HS-27A (cell line): Measurements from ENCODE around the gene TRIOBP.
"Not testable (repeated sequence)": the region's sequence is repeated elsewhere in the genome, so short reads cannot be mapped to it uniquely, and the experiment has no call there.

Experiments
- DNase-seq: peaks from one replicate; pipeline ENCODE4 v3.0.0-alpha.2; 2012; ENCODE audit warnings: low read depth, missing footprints

The TRIOBP gene

GRCh38 chr22:37690407-37690806 lies 6.4 kb upstream of the TRIOBP start:
- DNase-seq, result no peak

DNA sequence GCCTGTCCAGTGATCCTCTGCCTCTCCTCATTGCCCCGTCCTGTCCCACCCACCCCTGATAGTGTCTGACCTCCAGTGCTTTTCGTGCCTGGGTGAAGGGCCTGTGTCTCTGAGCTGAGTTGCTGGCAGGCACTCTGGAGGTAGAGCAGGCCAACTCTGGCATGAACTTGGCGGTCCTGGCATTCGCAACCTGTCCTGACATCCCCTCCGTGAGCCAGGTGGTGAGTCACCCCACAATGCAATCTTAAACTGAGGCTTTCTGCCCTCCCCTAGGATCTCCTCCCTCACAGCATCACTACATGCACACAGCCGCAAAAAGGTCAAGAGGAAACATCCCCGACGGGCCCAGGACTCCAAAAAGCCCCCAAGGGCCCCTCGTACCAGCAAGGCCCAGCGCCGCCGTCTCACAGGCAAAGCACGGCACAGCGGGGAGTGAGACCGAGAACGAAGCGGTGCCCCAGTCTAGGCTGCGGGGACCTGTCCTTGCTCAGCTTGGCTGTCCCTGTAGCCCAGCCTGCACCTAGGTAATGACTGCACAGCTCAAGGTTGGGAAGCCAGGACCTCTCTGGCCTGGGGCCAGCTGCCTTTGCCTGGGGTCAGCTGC lies 5.8 kb upstream of the TRIOBP start:
- DNase-seq, result no peak

DNA sequence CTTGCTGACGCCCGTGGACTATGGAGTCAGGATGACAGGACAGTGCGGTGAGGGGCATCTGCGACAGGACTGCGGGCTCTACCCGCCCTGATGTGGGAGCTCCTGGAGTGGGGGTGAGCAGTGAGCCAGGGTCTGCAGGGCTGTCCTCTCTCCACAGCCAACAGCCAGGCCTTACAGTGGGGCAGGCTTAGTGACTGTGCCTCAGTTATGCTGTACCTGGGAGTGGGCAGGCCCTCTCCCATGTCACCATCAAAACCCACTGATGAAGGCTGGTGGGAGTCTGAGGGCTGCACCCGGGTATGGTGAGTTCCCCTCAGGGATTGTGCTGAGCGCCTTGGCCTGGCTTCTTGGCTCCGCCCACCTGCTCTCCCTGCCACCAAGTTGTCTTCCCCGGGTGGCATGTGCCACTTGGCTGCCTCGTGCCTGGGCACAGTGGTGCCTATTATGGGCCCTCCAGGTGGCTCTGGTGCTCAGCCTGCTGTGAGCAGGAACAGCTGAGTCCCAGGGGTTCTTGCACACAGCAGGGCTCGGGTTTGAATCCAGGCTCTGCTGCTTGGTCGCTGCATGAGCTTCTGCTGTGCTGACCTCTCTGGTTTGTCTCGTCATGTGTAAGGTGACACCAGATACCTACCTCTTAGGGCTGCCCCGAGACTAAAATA lies 4.1 kb upstream of the TRIOBP start:
- DNase-seq, result no peak

DNA sequence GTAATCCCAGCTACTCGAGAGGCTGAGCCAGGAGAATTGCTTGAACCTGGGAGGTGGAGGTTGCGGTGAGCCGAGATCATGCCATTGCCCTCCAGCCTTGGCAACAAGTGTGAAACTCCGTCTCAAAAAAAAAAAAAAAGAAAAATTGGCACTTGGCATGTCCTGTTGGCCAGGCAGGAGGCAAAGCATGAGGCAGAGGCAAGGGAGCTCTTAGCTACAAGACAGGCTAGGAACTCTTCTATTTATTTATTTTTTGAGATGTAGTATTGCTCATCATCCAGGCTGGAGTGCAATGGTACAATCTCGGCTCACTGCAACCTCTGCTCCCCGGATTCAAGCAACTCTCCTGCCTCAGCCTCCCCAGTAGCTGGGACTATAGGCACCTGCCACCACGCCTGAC lies 2.7 kb upstream of the TRIOBP start:
- not testable (repeated sequence) for DNase-seq

- not testable (repeated sequence) for DNase-seq
Measured at GRCh38 chr22:37696260-37696656, 590 bp upstream of the TRIOBP start.

DNA sequence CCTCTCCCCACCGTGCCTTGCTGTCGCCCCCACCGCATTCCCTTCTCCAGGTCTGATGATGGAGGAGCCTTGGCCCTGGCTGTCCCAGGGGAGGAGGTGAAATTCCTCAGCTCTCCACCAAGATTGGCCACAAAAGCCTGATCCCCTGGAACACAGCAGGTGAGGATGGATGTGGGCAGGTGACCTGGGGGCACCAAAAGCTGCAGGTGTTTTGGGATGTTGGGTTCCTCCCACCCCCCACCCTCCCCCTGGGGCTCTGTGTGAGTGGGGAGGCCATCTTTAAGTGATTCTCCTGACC lies 639 bp downstream of the TRIOBP start:
- no peak for DNase-seq

- no peak for DNase-seq
Measured at GRCh38 chr22:37701141-37701786, 4.4 kb downstream of the TRIOBP start.

GRCh38 chr22:37703906-37704305 lies 7.1 kb downstream of the TRIOBP start:
- DNase-seq, result no peak

DNA sequence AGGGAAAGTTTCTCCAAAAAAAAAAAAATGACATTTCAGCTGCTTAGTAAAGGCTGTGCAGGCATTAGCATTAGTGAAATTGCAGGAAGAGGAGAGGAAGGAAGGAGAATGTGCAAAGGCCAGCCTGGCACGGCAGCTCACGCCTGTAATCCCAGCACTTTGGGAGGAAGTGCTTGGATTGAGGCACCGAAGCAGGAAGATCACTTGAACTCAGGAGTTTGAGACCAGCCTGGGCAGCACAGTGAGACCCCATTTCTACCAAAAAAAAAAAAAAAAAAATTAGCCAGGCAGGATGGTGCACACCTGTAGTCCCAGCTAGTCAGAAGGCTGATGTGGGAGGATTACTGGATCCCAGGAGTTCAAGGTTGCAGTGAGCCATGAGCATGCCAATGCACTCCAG lies 7.8 kb downstream of the TRIOBP start:
- no peak for DNase-seq

DNA sequence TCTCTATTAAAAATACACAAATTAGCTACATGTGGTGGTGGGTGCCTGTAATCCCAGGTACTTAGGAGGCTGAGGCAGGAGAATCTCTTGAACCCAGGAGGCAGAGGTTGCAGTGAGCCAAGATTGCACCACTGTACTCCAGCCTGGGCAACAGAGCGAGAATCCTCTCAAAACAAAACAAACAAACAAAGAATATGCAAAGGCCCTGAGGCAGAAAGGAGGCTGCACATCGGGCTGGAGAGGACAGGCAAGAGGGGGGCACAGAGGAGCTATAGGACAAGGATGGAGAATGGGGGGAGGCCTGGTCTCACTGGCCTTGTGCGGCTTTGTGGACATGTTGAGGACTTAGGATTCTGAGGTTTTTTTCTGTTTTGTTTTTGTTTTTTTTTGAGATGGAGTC lies 8.4 kb downstream of the TRIOBP start:
- DNase-seq, result no peak

DNA sequence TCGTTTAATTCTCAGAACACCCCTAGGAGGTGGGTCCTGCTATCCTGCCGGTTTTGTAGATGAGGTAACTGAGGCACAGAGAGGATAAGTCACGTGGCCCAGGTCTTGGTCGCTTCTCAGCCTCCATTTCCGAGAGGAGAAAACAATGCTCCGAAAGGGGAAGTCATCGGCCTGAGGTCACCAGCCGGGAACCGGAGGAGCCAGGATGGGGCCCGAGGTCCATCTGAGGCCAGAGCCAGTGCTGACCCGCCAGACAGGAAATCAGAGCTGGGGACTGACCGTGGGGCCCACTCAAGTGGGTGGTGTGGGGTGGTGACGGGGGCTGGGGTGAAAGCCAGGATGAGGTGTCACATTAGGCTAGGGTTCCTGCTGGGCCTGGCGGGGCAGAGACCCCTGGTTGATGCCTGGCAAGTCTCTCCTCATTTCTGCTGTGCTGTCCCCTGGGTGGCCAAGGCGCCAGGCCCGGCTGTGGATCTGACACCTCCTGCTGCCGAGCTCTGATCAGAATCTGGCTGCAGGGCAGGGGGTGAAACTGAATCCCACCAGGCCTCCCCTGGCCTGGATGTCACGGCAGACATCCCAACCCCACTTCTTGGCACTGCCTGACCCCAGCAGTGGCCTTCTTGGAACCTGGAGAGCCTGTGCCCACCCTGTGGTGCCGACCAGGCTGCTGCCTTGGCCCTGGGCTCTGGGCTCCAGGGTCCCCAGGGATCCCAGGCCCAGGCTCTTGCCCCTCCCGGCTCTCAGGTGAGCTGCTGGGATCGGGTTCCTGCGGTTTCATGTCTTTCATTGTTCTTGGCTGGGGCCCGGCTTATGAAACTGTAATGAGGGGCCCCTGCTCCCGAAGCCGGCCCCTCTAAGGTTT lies 12.0 kb downstream of the TRIOBP start:
- no peak for DNase-seq

DNA sequence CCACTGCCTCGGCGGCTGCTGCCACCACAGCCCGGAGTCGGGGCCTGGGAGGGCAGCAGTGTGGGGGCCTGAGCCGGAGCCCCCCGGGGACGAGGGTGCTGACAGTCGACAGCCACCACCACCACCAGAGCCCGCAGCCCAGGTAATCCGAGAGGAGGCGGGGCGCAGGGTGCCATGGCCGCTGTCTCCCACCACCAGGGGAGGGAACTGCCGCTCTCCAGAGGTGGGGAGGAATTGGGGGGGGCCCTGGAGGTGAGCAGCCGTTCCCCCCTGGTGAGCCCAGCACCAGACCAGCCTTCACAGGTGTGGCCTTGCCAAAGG lies 12.6 kb downstream of the TRIOBP start:
- no peak for DNase-seq

DNA sequence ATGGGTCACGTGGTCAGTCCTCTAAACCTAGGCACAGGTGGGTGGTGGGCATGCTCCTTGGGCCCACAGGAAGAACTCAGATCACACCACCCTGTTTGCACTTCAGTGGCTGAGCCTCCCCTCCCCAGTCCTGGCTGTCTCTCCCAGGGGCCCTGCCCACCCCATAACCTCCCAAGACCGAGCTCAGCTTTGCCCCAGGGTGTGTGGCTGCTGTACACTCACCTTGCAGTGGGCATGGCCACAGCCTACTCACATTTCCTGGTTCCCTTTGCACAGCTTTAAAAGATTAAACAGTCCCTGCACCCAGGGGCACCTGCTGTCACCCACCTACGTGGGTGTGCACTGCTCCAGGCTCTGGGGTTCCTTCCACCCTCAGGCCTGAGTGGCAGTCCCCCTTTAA lies 13.8 kb downstream of the TRIOBP start:
- no peak for DNase-seq

DNA sequence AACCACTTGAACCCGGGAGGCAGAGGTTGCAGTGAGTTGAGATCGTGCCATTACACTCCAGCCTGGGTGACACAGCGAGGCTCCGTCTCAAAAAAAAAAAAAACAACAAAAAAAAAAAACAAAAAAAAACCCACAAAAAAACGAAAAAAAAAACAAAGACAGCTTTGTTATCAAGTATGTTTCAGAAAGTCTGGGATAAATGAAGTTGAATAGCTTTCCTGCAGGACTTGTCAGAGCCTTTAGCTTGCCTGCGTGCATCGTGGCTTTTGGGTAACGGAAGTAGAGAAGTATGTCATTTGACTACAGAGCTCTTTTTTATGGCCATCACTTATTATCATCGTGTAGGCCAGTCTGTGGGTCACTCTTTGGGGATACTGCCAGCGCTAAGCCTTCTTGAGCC lies 14.6 kb downstream of the TRIOBP start:
- DNase-seq, result no peak

GRCh38 chr22:37713761-37714160 lies 16.9 kb downstream of the TRIOBP start:
- DNase-seq, result no peak

DNA sequence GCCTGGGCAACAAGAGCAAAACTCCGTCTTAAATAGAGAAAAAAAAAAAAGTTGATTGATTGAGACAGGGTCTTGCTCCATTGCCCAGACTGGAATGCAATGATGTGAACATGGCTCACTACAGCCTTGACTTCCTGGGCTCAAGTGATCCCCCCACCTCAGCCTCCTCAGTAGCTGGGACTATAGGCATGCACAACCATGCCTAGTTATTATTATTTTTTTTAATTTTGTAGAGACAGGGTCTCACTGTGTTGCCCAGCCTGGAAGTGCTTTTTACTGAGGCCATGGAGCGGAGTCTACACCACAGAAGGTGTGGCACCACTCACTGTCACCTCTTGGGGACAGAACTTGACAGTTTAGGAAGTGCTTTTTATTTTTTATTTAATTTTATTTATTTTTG lies 17.8 kb downstream of the TRIOBP start:
- DNase-seq, result no peak

DNA sequence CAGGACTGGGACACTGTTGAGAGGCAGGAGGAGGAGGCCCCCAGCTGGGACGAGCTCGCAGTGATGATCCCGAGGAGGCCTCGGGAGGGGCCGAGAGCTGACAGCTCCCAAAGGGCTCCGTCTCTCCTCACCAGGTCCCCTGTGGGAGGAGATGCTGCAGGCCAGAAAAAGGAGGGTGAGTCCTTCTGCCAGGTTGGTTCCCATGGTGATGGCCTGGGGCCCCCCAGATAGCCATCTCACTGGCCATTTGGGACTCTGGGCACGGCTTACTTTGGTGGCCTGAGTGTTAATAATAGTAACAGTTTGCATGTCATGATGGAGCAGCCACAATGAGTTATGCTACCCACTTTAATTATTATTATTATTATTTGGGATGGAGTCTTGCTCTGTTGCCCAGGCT lies 18.9 kb downstream of the TRIOBP start:
- DNase-seq, result no peak

- no peak for DNase-seq
Measured at GRCh38 chr22:37716708-37717107, 19.9 kb downstream of the TRIOBP start.

- DNase-seq, result not testable (repeated sequence)
Measured at GRCh38 chr22:37717235-37717634, 20.4 kb downstream of the TRIOBP start.

GRCh38 chr22:37717746-37718305 lies 21.0 kb downstream of the TRIOBP start:
- not testable (repeated sequence) for DNase-seq

GRCh38 chr22:37725551-37726240 lies 28.8 kb downstream of the TRIOBP start:
- no peak for DNase-seq

DNA sequence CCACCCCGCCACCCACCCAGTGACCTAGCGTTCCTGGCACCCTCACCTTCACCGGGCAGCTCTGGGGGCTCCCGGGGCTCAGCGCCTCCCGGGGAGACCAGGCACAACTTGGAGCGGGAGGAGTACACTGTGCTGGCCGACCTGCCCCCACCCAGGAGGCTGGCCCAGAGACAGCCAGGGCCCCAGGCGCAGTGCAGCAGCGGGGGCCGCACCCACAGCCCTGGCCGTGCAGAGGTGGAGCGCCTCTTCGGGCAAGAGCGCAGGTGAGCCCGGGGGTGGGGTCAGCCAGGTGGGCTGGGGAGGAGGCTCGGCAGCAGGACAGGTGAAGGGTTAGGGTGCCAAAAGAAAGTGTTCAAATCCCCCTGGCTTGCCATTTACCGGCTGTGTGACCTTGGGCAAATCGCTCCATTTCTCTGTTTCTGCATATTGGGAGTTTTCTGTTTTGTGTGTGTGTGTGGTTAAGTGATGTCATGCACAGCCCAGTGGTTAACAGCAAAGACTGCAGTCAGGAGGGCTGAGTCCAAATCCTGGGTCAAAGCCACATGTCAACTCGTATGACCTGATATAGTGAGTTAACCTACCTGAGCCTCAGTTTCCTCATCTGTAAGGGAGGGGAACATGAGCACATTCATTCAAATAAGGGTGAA lies 29.5 kb downstream of the TRIOBP start:
- DNase-seq, result no peak
